ENCODE measurements around the gene FKBP1A. TPM values are rescaled to one million over a fixed set of nuclear protein-coding genes. Genes with fewer than 3 reads are reported as not detected.

Gene FKBP1A
- total and polyA plus RNA-seq, 9 of the 15 experiments (the other 6 are each of a cell fraction or from before 2014, with no cell fraction given): 48.8 to 502 (median 89.6) TPM

GRCh38 chr20:1334761-1335160 is 58.1 kb downstream of the FKBP1A start:
- H2AFZ ChIP-seq (ENCODE audit: low read depth, low read length): no peak overlapping the region
- H3K79me2 ChIP-seq (ENCODE audit: control insufficient read depth, insufficient read depth, low read length): peaks cover 1% of the 10 kb centered on the region; the same call in 1 of the 3 replicates
- FAIRE-seq: no peak
- no peak overlapping the region; a peak in 1 of 4 replicates for H3K9ac ChIP-seq (ENCODE audit: insufficient read depth in 1 of 2, low read depth in 2 of 2, low read length in 2 of 2)
- intact Hi-C loops (cut with micrococcal nuclease) (no loop called here), in situ Hi-C loops (cut with MboI) (no loop called here)
- no peaks in the 10 kb centered on the region for H3K9me1 ChIP-seq (ENCODE audit: control insufficient read depth, insufficient read depth, low read length)
- peak; percentile 91 for ATAC-seq
- peaks cover 5% of the 10 kb centered on the region; the same call in 1 of the 2 replicates for H4K20me1 ChIP-seq (replicated peaks; ENCODE audit: control insufficient read depth, insufficient read depth, low read length)
- no TSS peak for BruUV-seq (replicated peaks)
- H3K4me3 ChIP-seq: no peak overlapping the region
- peaks cover under 1 to 4% of the 10 kb centered on the region in 2 experiments; a peak in 2 of 5 replicates for H3K4me1 ChIP-seq (replicated peaks in 1 of 2; ENCODE audit: control insufficient read depth in 2 of 2, insufficient read depth in 2 of 2, low read length in 2 of 2)
- CTCF ChIA-PET (ENCODE audit: low intra/inter-chr PET ratio): no interaction called here
- H3K27ac ChIP-seq (ENCODE audit: extremely low read depth, low read depth, low read length): no peak overlapping the region
- no peaks in the 10 kb centered on the region for H3K27me3 ChIP-seq (ENCODE audit: control insufficient read depth in 2 of 2, insufficient read depth in 2 of 2, low read length in 2 of 2)
- WGBS (ENCODE audit: insufficient coverage, low coverage, missing lambda C conversion rate): 19% methylated on average over 3 of the region's 3 CpGs
- peaks cover 9% of the 10 kb centered on the region; the same call in 1 of the 3 replicates for H3K36me3 ChIP-seq (ENCODE audit: control insufficient read depth, insufficient read depth, low read length)
- POLR2A ChIA-PET: interaction anchor here (0.6 to 0.8 kb wide), 2 partner anchors 9 to 45 kb away, joined by 4 read pairs; no protein-coding TSS in a partner anchor
- no peak overlapping the region for H3K4me2 ChIP-seq (ENCODE audit: insufficient read depth, low read length)
- DNase-seq (ENCODE audit: extremely low read depth in 1 of 4, low spot score in 3 of 4): peak in 3 of 4 experiments; percentile 23 to 38 (median 30)
- no peaks in the 10 kb centered on the region for H3K9me3 ChIP-seq (replicated peaks; ENCODE audit: control insufficient read depth, insufficient read depth, low read depth, low read length)
- TF ChIP-seq NCOA1 (IDR thresholded peaks at IDR 0.05; ENCODE audit: low read depth): no peak
- no peak for TF ChIP-seq MYBL2 (IDR thresholded peaks at IDR 0.05; ENCODE audit: low read depth)
- no peak for TF ChIP-seq MYBL2 (CRISPR knock-in tag; IDR thresholded peaks at IDR 0.05; ENCODE audit: borderline replicate concordance)
- TF ChIP-seq HNRNPLL (IDR thresholded peaks at IDR 0.05; ENCODE audit: low read depth, low read length, poor library complexity, severe bottlenecking): no peak
- no peak for TF ChIP-seq XRCC5 (IDR thresholded peaks at IDR 0.05; ENCODE audit: low read depth, low read length)
- TF ChIP-seq JUND (IDR thresholded peaks at IDR 0.05; ENCODE audit: borderline replicate concordance, low read depth, low read length): peak; percentile 50; the same call in 1 of the 2 replicates
- no peak for TF ChIP-seq JUND (tag; IDR thresholded peaks at IDR 0.05; ENCODE audit: borderline replicate concordance, low read depth, low read length)
- no peak for TF ChIP-seq TAF7 (tag; IDR thresholded peaks at IDR 0.05)
- TF ChIP-seq KDM2B (CRISPR knock-in tag; IDR thresholded peaks at IDR 0.05): no peak
- TF ChIP-seq HEY1 (CRISPR knock-in tag; IDR thresholded peaks at IDR 0.05; ENCODE audit: borderline replicate concordance): no peak
- 0 out of 2 replicates have a peak, but pooled peaks have one; percentile 33 for TF ChIP-seq CTBP1 (IDR thresholded peaks at IDR 0.05; ENCODE audit: borderline replicate concordance)
- TF ChIP-seq SMAD4 (CRISPR knock-in tag; conservative IDR thresholded peaks at IDR 0.05): no peak
- 0 out of 4 replicates have a peak, but pooled peaks of 1 of the 2 experiments have one; percentile 20 for TF ChIP-seq FOXA3 (CRISPR knock-in tag; conservative IDR thresholded peaks at IDR 0.05 in 1 of 2, IDR thresholded peaks at IDR 0.05 in 1 of 2)
- TF ChIP-seq KDM4B (IDR thresholded peaks at IDR 0.05; ENCODE audit: borderline replicate concordance in 2 of 2, low read depth in 1 of 2): no peak
- no peak for TF ChIP-seq ZNF184 (CRISPR knock-in tag; IDR thresholded peaks at IDR 0.05)
- TF ChIP-seq ETS1 (conservative IDR thresholded peaks at IDR 0.05; ENCODE audit: control insufficient read depth, low read depth, low read length): no peak
- peak; percentile 51 for TF ChIP-seq PKNOX1 (IDR thresholded peaks at IDR 0.05)
- no peak for TF ChIP-seq MECOM (CRISPR knock-in tag; IDR thresholded peaks at IDR 0.05)

Measured in K562 (cell line).